ENCODE results near the gene ZCCHC24.
A peak's percentile ranks its signal among the peaks of the same experiment; 100 is the strongest.

Gene ZCCHC24

DNA sequence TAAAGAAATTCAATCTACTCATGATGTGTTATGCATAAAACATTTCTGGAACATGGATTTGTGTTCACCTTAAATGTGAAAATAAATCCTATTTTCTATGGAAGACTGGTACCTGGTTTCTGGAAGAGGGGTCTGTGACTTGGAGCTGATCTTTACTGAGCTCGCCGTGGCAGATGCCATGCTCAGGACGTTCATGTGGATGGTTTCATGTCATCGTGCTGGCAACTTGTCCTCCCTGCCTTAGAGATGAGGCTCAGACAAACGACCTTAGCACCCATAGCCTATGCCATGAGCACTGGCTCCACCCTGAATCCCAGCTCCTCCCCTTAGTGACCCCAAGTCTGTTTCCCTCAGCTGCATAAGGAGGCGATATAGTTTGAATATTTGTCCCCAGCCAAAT is 90.8 kb downstream of the ZCCHC24 start:
- Mint-ChIP-seq H3K9me3 (no peaks in the 10 kb centered on the region), H3K4me3 (no peak overlapping the region), H3K4me1 (peaks cover 30% of the 10 kb centered on the region), H3K36me3 (peaks cover 61% of the 10 kb centered on the region), H3K27me3 (no peaks in the 10 kb centered on the region), H3K27ac (peak overlapping the region; percentile 38)
- CTCF ChIA-PET: no interaction called here
- no peak for DNase-seq

DNA sequence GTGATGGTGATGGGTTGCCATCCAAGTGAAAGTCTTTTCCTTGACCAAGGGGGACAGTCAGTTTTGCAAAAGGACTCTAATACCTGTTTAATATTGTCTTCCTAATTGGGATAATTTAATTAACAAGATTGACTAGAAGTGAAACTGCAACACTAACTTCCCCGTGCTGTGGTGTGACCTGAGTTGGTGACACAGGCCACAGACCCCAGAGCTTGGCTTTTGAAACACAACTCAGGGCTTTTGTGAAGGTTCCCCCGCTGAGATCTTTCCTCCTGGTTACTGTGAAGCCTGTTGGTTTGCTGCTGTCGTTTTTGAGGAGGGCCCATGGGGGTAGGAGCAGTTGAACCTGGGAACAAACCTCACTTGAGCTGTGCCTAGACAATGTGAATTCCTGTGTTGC is 91.3 kb downstream of the ZCCHC24 start:
- Mint-ChIP-seq H3K4me1 (peaks cover 35% of the 10 kb centered on the region), H3K36me3 (peaks cover 66% of the 10 kb centered on the region), H3K27ac (no peak overlapping the region), H3K9me3 (no peaks in the 10 kb centered on the region), H3K27me3 (no peaks in the 10 kb centered on the region), H3K4me3 (no peak overlapping the region)
- DNase-seq: no peak
- CTCF ChIA-PET: no interaction called here

DNA sequence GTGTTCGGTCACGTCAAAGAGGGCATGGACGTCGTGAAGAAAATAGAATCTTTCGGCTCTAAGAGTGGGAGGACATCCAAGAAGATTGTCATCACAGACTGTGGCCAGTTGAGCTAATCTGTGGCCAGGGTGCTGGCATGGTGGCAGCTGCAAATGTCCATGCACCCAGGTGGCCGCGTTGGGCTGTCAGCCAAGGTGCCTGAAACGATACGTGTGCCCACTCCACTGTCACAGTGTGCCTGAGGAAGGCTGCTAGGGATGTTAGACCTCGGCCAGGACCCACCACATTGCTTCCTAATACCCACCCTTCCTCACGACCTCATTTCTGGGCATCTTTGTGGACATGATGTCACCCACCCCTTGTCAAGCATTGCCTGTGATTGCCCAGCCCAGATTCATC is 91.7 kb downstream of the ZCCHC24 start:
- H3K4me3 Mint-ChIP-seq: no peak overlapping the region
- peaks cover 69% of the 10 kb centered on the region for H3K36me3 Mint-ChIP-seq
- no peak for DNase-seq
- H3K27me3 Mint-ChIP-seq: no peaks in the 10 kb centered on the region
- H3K4me1 Mint-ChIP-seq: peaks cover 39% of the 10 kb centered on the region
- CTCF ChIA-PET: no interaction called here
- no peak overlapping the region for H3K27ac Mint-ChIP-seq
- H3K9me3 Mint-ChIP-seq: no peaks in the 10 kb centered on the region

GRCh38 chr10:79353000-79353406 is 92.4 kb downstream of the ZCCHC24 start:
- no peak for DNase-seq
- CTCF ChIA-PET: no interaction called here
- Mint-ChIP-seq H3K9me3 (no peaks in the 10 kb centered on the region), H3K27me3 (no peaks in the 10 kb centered on the region), H3K4me1 (peaks cover 46% of the 10 kb centered on the region), H3K4me3 (no peak overlapping the region), H3K36me3 (peaks cover 71% of the 10 kb centered on the region), H3K27ac (no peak overlapping the region)

DNA sequence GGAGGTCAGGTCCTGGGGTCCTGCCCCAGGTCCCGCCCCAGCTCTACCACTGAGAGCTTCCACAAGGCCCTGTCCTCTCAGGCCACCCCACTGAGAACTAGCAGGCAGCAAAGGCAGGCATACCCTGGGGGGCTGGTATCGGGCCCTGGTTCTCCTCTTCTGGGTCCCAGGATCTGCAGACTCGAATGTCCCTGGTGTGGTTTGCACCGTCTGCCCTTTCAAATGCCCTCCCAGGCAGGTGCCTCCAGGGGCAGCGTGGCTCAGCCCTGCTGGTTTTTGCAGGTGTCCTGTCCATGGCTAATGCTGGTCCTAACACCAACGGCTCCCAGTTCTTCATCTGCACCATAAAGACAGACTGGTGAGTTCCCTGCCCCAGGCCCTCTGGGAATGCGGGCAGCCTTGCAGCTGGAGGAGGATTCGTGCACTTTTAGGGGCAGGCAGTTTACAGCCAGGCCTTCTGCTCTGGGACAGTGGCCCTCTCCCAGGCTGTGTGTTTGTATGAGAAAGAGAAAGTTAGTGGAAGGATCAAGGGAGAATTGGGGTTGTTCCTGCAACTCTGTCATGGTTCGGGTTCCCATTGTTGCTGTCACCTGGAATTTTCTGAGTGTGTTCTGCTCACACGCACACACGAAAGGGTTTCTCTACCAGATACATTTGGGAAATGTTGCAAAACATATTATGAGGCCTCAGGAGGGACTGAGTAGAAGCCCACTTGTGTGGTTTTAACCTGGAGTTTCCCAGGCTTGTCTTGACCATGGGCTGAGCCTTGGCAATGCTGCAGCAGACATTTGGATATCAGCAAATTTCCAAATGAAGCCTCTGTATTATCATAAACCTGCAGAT is 93.2 kb downstream of the ZCCHC24 start:
- no peak for DNase-seq
- H3K36me3 Mint-ChIP-seq: peaks cover 67% of the 10 kb centered on the region
- CTCF ChIA-PET: no interaction called here
- no peak overlapping the region for H3K4me3 Mint-ChIP-seq
- H3K27me3 Mint-ChIP-seq: no peaks in the 10 kb centered on the region
- H3K9me3 Mint-ChIP-seq: no peaks in the 10 kb centered on the region
- no peak overlapping the region for H3K27ac Mint-ChIP-seq
- peaks cover 46% of the 10 kb centered on the region for H3K4me1 Mint-ChIP-seq

GRCh38 chr10:79351332-79351731 is 94.1 kb downstream of the ZCCHC24 start:
- CTCF ChIA-PET: interaction anchor here (1.0 kb wide), 1 partner anchor 14 kb away, joined by 4 read pairs; no protein-coding TSS in a partner anchor
- Mint-ChIP-seq H3K27me3 (no peaks in the 10 kb centered on the region), H3K9me3 (no peaks in the 10 kb centered on the region), H3K4me3 (no peak overlapping the region), H3K4me1 (peaks cover 50% of the 10 kb centered on the region), H3K36me3 (peaks cover 61% of the 10 kb centered on the region), H3K27ac (no peak overlapping the region)
- DNase-seq: no peak

GRCh38 chr10:79350407-79351154 is 94.8 kb downstream of the ZCCHC24 start:
- CTCF ChIA-PET: interaction anchor here (1.0 kb wide), 1 partner anchor 15 kb away, joined by 4 read pairs; no protein-coding TSS in a partner anchor
- peaks cover 54% of the 10 kb centered on the region for H3K36me3 Mint-ChIP-seq
- no peak overlapping the region for H3K27ac Mint-ChIP-seq
- H3K4me3 Mint-ChIP-seq: no peak overlapping the region
- H3K9me3 Mint-ChIP-seq: no peaks in the 10 kb centered on the region
- no peaks in the 10 kb centered on the region for H3K27me3 Mint-ChIP-seq
- DNase-seq: no peak
- H3K4me1 Mint-ChIP-seq: peaks cover 49% of the 10 kb centered on the region

DNA sequence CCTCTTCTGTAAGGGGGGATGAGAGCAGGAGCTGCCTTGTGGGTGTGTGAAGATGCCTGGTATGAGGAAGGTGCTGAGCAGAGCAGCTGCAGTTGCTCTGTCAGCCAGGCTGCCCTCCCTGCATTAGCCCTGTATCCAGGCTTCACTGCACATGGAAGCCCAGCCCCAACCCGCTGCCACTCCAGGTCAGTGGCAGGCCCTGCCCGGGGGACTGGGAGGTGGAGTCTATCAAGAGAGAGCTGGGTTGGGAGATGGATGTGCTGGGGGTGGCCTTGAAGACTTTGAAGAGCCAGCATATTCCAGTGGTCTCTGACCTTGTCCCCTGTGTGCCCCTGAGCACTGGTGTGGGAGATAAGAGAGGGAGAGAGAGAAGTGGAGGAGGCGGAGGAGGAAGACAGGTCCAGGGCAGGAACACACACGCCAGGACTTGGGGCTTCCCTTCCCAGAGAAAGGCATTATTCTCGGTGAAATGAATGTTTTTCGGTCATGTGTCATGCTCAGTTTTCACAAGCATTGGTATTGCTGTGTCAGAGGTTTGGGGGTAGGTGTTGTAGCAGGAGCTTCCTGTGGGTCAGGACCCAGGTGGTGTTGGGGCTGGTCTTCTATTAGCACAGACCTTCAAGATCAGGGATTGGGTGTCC is 95.5 kb downstream of the ZCCHC24 start:
- no peaks in the 10 kb centered on the region for H3K9me3 Mint-ChIP-seq
- H3K27me3 Mint-ChIP-seq: no peaks in the 10 kb centered on the region
- CTCF ChIA-PET: interaction anchor here (1.0 kb wide), 1 partner anchor 8 kb away, joined by 4 read pairs; no protein-coding TSS in a partner anchor
- no peak for DNase-seq
- H3K27ac Mint-ChIP-seq: peak overlapping the region; percentile 29
- H3K4me3 Mint-ChIP-seq: peak overlapping the region; percentile 80
- H3K4me1 Mint-ChIP-seq: peaks cover 54% of the 10 kb centered on the region
- peaks cover 49% of the 10 kb centered on the region for H3K36me3 Mint-ChIP-seq

DNA sequence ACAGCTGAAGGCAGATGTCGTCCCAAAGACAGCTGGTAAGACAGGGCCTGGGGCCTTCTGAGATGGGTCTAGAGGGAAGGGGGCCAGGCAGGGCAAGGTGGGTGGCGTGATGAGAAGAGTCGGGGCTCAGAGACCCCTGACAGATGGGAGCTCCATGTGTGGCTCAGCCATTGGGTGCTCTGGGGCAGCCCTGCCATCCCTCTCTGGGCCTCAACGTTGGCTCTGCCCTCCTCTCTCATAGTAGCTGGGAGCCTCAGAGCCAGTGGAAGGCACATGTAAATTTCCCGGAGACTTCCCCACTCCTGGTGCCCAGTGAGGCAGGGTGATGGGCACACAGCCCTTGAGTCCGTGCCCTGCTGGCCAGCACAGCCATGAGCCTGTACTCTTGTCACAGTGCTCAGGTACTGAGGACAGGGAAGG is 96.3 kb downstream of the ZCCHC24 start:
- Mint-ChIP-seq H3K9me3 (no peaks in the 10 kb centered on the region), H3K27ac (peak overlapping the region; percentile 90), H3K4me3 (peak overlapping the region; percentile 80), H3K36me3 (peaks cover 41% of the 10 kb centered on the region), H3K4me1 (peaks cover 52% of the 10 kb centered on the region), H3K27me3 (no peaks in the 10 kb centered on the region)
- CTCF ChIA-PET: interaction anchor here (0.8 to 5.4 kb wide), 10 partner anchors 9 to 588 kb away, joined by 3 to 40 read pairs (median 4); no protein-coding TSS in a partner anchor
- no peak for DNase-seq

GRCh38 chr10:79348640-79348988 is 96.8 kb downstream of the ZCCHC24 start:
- CTCF ChIA-PET: interaction anchor here (0.8 to 5.4 kb wide), 11 partner anchors 14 to 587 kb away, joined by 3 to 40 read pairs (median 5); no protein-coding TSS in a partner anchor
- Mint-ChIP-seq H3K4me1 (peaks cover 52% of the 10 kb centered on the region), H3K9me3 (no peaks in the 10 kb centered on the region), H3K27me3 (no peaks in the 10 kb centered on the region), H3K4me3 (peak overlapping the region; percentile 80), H3K27ac (peak overlapping the region; percentile 90), H3K36me3 (peaks cover 36% of the 10 kb centered on the region)
- no peak for DNase-seq

- CTCF ChIA-PET: interaction anchor here (0.8 to 5.4 kb wide), 14 partner anchors 13 to 587 kb away, joined by 3 to 40 read pairs (median 4); no protein-coding TSS in a partner anchor
- H3K27ac Mint-ChIP-seq: peak overlapping the region; percentile 90
- H3K9me3 Mint-ChIP-seq: no peaks in the 10 kb centered on the region
- H3K36me3 Mint-ChIP-seq: peaks cover 31% of the 10 kb centered on the region
- H3K27me3 Mint-ChIP-seq: no peaks in the 10 kb centered on the region
- H3K4me1 Mint-ChIP-seq: peaks cover 52% of the 10 kb centered on the region
- DNase-seq: peak; percentile 86
- H3K4me3 Mint-ChIP-seq: peak overlapping the region; percentile 80
Observed at GRCh38 chr10:79347894-79348639, 97.4 kb downstream of the ZCCHC24 start.

DNA sequence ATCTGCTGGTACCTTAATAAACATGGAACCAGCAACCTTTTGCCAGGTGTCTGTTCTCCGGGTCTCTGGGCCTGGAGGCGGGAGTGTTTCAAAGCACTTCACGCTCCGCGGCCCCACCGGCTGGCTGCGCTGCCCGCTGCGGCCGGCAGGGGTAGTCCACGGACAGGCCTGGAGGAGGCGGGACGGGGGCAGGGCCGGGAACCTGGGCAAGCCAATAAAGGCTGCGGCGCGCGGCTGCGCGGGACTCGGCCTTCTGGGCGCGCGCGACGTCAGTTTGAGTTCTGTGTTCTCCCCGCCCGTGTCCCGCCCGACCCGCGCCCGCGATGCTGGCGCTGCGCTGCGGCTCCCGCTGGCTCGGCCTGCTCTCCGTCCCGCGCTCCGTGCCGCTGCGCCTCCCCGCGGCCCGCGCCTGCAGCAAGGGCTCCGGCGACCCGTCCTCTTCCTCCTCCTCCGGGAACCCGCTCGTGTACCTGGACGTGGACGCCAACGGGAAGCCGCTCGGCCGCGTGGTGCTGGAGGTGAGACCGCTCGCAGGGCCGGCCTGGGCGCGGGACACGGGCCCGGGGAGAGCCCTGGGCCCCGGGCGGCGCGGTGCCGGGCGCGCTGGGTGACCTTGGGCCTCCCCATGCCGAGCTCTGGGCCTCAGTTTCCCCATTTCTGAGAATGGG is 98.1 kb downstream of the ZCCHC24 start, which contains the start of gene PPIF:
TSS of gene PPIF (plus strand) at position 244 of the 668 bp plus-strand sequence. CDS start at position 324, 80 bp downstream.
- Mint-ChIP-seq H3K27ac (peak within 1 kb of the TSS; percentile 90), H3K9me3 (no peaks in the 10 kb centered on the region), H3K4me1 (peaks cover 51% of the 10 kb centered on the region), H3K4me3 (peak within 1 kb of the TSS; percentile 80), H3K27me3 (no peaks in the 10 kb centered on the region), H3K36me3 (peaks cover 27% of the 10 kb centered on the region)
- DNase-seq: peak; percentile 95
- CTCF ChIA-PET: interaction anchor here (0.9 to 5.4 kb wide), 14 partner anchors 12 to 99 kb away, joined by 3 to 40 read pairs (median 4); no protein-coding TSS in a partner anchor

All from activated naive CD4-positive, alpha-beta T cell treated with anti-CD3 and anti-CD28 coated beads, Interleukin-2, amount 10 ng/mL, durations not matched to agents 7 days and 5 days (primary cell).